PC-9 (cell line): ENCODE measurements around the gene TTC28. TPM values are rescaled to one million over a fixed set of nuclear protein-coding genes. Genes with fewer than 3 reads are reported as not detected.

Experiments
- BruUV-seq: library from RNA; stranded (reverse); fragments of 400-500 nt; replicated peaks from 2 replicates; lab custom pipeline; 2021; lab: Mats Ljungman, UMichigan
- CTCF ChIA-PET: fragments of 300-600 bp; sonication (Branson Sonifier 250); formaldehyde crosslinking; loops from one replicate; lab custom pipeline; 2022; ENCODE audit warnings: antibody characterized with exemption; lab: Charles Lee
- POLR2A ChIA-PET: fragments of 300-600 bp; sonication (Branson Sonifier 250); formaldehyde crosslinking; loops from one replicate; lab custom pipeline; 2022; ENCODE audit warnings: antibody characterized with exemption; ENCODE audit not compliant: unreplicated experiment; lab: Charles Lee
- DNase-seq, 2 experiments: peaks; one replicate each; pipeline versions ENCODE4 v3.0.0 to v3.0.0-alpha.2; 2015 to 2022; ENCODE audit warnings: mixed read lengths in 1 of 2
- H2AFZ ChIP-seq: fragments of 200-600 bp; sonication (generic); 2 replicates; pipeline ENCODE4 v1.8.1; 2017; ENCODE audit warnings: antibody characterized with exemption
- H3F3A ChIP-seq: fragments of 200-600 bp; sonication (generic); 2 replicates; pipeline ENCODE4 v1.8.1; 2017; ENCODE audit warnings: antibody characterized with exemption, mild to moderate bottlenecking, low read depth; ENCODE audit not compliant: insufficient read depth
- H3K27ac ChIP-seq: fragments of 200-600 bp; sonication (generic); 2 replicates; pipeline ENCODE4 v1.6.1; 2016; ENCODE audit warnings: mixed run types
- H3K27me3 ChIP-seq: fragments of 200-600 bp; sonication (generic); 2 replicates; pipeline ENCODE4 v1.6.1; 2016; ENCODE audit warnings: low read depth, mixed run types; ENCODE audit not compliant: insufficient read depth
- H3K36me3 ChIP-seq: fragments of 200-600 bp; sonication (generic); 2 replicates; pipeline ENCODE4 v1.6.1; 2016; ENCODE audit warnings: low read depth, mixed run types
- H3K4me1 ChIP-seq: fragments of 200-600 bp; sonication (generic); replicated peaks from 2 replicates; pipeline ENCODE4 v1.6.1; 2016; ENCODE audit warnings: mixed run types; ENCODE audit not compliant: insufficient read depth
- H3K4me2 ChIP-seq: fragments of 200-600 bp; sonication (generic); 2 replicates; pipeline ENCODE4 v1.6.1; 2017; ENCODE audit warnings: mixed run types
- H3K4me3 ChIP-seq: fragments of 200-600 bp; sonication (generic); 2 replicates; pipeline ENCODE4 v1.6.1; 2016; ENCODE audit warnings: mixed run types
- H3K79me2 ChIP-seq: fragments of 200-600 bp; sonication (generic); 2 replicates; pipeline ENCODE4 v1.6.1; 2017; ENCODE audit warnings: low read depth, mixed run types
- H3K9me2 ChIP-seq: fragments of 200-600 bp; sonication (generic); 2 replicates; pipeline ENCODE4 v1.8.1; 2017; ENCODE audit warnings: mild to moderate bottlenecking; ENCODE audit not compliant: insufficient read depth
- H3K9me3 ChIP-seq: fragments of 200-600 bp; sonication (generic); 2 replicates; pipeline ENCODE4 v1.8.1; 2016; ENCODE audit warnings: low read depth; ENCODE audit not compliant: insufficient read depth
- H4K20me1 ChIP-seq: fragments of 200-600 bp; sonication (generic); 2 replicates; pipeline ENCODE4 v1.8.1; 2017; ENCODE audit not compliant: insufficient read depth
- EZH2 ChIP-seq: fragments of 200-600 bp; sonication (generic); IDR thresholded peaks from 2 replicates; pipeline ENCODE4 v1.8.0; 2017; ENCODE audit warnings: antibody characterized with exemption, low read depth
- intact Hi-C: fragments of 100-400 bp; cut with micrococcal nuclease; formaldehyde crosslinking; loops from one replicate; pipeline ENCODE4 v1.10.0; 2022; ENCODE audit not compliant: unreplicated experiment
- total RNA-seq: library from RNA; stranded (reverse); gene quantifications from 2 replicates; pipeline ENCODE4 v1.2.3, GENCODE V29; 2021
- TF ChIP-seq, protein P1 (sequence below): fragments of 200-600 bp; sonication (generic); conservative IDR thresholded peaks from 2 replicates; pipeline ENCODE4 v1.6.1; 2017; ENCODE audit warnings: mixed run types, antibody characterized with exemption, mild to moderate bottlenecking, moderate library complexity

Gene TTC28
- total RNA-seq, 1 experiment from 2014 or later, result 6.7 TPM

DNA sequence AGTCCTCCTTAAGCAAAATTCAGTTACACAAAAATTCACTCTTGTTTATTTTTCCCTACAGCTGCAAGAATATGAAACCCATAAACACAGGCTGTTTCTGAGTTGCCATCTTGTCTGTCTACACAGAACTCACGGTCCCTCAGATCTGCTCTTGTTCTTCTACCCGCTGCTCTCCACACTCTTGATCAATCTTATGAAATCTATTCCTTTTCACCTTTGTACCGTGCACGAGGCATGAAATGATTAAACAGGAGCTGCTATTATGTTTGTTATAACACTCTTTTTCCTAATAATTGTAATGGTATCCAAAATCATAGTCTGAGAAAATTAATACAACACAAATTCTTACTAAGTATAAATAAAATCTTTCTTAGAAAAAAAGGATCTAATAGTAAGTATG, 494.5 kb downstream of the TTC28 start:
- H4K20me1 ChIP-seq, result no peaks in the 10 kb centered on the region
- TF ChIP-seq EZH2, result no peak
- TF ChIP-seq, protein P1, sequence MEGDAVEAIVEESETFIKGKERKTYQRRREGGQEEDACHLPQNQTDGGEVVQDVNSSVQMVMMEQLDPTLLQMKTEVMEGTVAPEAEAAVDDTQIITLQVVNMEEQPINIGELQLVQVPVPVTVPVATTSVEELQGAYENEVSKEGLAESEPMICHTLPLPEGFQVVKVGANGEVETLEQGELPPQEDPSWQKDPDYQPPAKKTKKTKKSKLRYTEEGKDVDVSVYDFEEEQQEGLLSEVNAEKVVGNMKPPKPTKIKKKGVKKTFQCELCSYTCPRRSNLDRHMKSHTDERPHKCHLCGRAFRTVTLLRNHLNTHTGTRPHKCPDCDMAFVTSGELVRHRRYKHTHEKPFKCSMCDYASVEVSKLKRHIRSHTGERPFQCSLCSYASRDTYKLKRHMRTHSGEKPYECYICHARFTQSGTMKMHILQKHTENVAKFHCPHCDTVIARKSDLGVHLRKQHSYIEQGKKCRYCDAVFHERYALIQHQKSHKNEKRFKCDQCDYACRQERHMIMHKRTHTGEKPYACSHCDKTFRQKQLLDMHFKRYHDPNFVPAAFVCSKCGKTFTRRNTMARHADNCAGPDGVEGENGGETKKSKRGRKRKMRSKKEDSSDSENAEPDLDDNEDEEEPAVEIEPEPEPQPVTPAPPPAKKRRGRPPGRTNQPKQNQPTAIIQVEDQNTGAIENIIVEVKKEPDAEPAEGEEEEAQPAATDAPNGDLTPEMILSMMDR, result no peak
- intact Hi-C loops, result no loop called here
- BruUV-seq, result no TSS peak
- ChIA-PET CTCF (no interaction called here), POLR2A (no interaction called here)
- no peak overlapping the region for H3K27ac ChIP-seq
- no peaks in the 10 kb centered on the region for H3K9me3 ChIP-seq
- no peak for DNase-seq
- no peak overlapping the region for H3K4me3 ChIP-seq
- H3K79me2 ChIP-seq, result no peaks in the 10 kb centered on the region
- H3K4me1 ChIP-seq, result no peaks in the 10 kb centered on the region
- no peak overlapping the region for H2AFZ ChIP-seq
- H3K9me2 ChIP-seq, result no peaks in the 10 kb centered on the region
- H3F3A ChIP-seq, result no peaks in the 10 kb centered on the region
- no peaks in the 10 kb centered on the region for H3K36me3 ChIP-seq
- H3K4me2 ChIP-seq, result no peak overlapping the region
- H3K27me3 ChIP-seq, result no peaks in the 10 kb centered on the region

DNA sequence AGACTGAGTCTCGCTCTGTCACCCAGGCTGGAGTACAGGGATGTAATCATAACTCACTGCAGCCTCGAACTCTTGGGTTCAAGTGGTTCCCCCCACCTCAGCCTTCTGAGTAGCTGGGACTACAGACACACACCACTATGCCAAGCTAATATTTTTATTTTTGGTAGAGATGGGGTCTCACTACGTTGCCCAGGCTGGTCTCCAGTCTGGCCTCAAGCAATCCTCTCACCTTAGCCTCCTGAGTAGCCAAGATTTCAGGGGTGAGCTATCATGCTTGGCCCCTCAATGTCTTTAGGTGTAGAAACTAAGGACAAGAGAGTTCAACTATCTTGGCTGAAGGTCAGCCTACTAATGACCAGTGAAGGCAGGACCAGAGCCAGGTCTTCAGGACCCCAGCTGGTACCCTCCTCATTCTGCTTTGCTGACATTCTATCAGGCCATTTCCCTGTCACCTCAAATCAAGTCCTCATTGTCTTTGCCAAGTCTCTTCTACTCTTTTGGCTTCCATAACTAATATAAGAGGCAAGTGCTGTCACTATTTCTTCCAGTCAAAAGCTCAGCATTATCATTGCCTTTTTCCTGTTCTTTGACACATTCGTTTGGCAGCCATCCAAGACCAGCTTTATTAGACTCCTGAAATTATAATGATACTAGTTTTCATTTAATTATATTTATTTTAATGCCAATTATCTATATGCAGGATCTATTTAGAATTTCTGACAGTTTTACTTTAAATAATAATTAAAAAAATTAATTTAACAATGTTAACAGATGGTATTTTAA, 496.4 kb downstream of the TTC28 start:
- BruUV-seq, result no TSS peak
- no peak overlapping the region for H3K4me2 ChIP-seq
- H3K27me3 ChIP-seq, result no peaks in the 10 kb centered on the region
- H2AFZ ChIP-seq, result no peak overlapping the region
- H3F3A ChIP-seq, result no peaks in the 10 kb centered on the region
- H3K4me1 ChIP-seq, result no peaks in the 10 kb centered on the region
- no peak for DNase-seq
- no peaks in the 10 kb centered on the region for H4K20me1 ChIP-seq
- no peak overlapping the region for H3K27ac ChIP-seq
- H3K79me2 ChIP-seq, result no peaks in the 10 kb centered on the region
- H3K9me2 ChIP-seq, result no peaks in the 10 kb centered on the region
- no peak for TF ChIP-seq EZH2
- TF ChIP-seq, protein P1, result no peak
- H3K36me3 ChIP-seq, result no peaks in the 10 kb centered on the region
- no peak overlapping the region for H3K4me3 ChIP-seq
- intact Hi-C loops, result no loop called here
- H3K9me3 ChIP-seq, result no peaks in the 10 kb centered on the region
- ChIA-PET CTCF (no interaction called here), POLR2A (no interaction called here)

DNA sequence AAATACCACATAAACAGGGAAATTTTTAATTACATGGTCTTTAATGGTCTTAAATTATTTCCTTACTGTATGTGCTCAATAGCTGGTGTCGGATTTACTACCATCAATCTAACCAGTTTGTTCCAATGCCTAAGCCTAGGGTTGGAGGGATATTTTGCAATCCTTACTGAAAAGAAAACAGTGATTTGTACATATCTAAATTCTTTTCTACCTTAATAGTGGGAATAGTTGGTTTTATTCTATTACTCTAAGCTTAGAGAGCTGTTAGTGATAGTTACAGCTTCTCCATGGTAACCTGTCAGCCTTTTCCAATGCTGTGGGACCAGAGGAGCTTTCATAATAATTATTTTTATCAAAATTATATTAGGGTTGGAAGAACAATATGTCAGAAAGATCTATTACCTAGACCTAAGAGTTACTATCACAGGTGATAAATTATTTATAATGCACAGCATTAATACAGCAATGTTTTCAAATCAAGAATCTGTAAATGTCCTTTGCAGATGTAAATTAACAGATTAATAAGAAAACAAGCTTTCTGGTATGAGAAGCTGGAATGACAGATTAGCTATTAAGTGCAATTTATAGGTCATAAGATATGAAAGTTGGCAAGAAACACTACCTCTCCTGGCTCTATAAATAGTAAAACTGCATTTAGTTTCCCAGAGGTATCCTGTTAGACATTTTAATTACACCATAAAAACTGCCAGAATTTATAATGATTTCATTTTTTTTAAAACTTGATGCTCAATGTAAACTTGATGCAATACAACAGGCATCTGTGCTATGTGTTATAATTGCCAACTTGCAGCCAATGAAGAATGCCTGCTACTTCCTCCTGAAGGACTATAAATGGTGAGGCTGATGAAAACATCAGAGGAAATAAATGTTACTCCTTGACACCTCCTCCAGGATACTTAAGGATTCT, 498.6 kb downstream of the TTC28 start:
- H3K36me3 ChIP-seq, result no peaks in the 10 kb centered on the region
- H3K27ac ChIP-seq, result peak overlapping the region; percentile 30; the same call in 1 of the 2 replicates
- H3F3A ChIP-seq, result no peaks in the 10 kb centered on the region
- POLR2A ChIA-PET, result interaction anchor here (0.6 kb wide), 1 partner anchor 65 kb away, joined by 4 read pairs; no protein-coding TSS in a partner anchor
- intact Hi-C loops, result no loop called here
- H2AFZ ChIP-seq, result no peak overlapping the region
- CTCF ChIA-PET, result no interaction called here
- TF ChIP-seq EZH2, result no peak
- TF ChIP-seq, protein P1, result no peak
- no peaks in the 10 kb centered on the region for H3K9me3 ChIP-seq
- H3K79me2 ChIP-seq, result no peaks in the 10 kb centered on the region
- H3K4me3 ChIP-seq, result no peak overlapping the region
- no peaks in the 10 kb centered on the region for H3K9me2 ChIP-seq
- H4K20me1 ChIP-seq, result no peaks in the 10 kb centered on the region
- H3K27me3 ChIP-seq, result no peaks in the 10 kb centered on the region
- H3K4me2 ChIP-seq, result no peak overlapping the region
- no peaks in the 10 kb centered on the region for H3K4me1 ChIP-seq
- no TSS peak for BruUV-seq
- peak in 1 of 2 experiments; percentile 81 for DNase-seq
